Hindlimb muscle (tissue), 1 donor: ENCODE data around the gene DNAJB1. TPM values are rescaled to one million over a fixed set of nuclear protein-coding genes. Genes with fewer than 3 reads are reported as not detected.
"Not testable (repeated sequence)": the region's sequence is repeated elsewhere in the genome, so short reads cannot be mapped to it uniquely, and the experiment has no call there.

ENCODE experiments used
- DNase-seq: peaks from one replicate; pipeline ENCODE4 v3.0.0-alpha.2; 2013
- polyA plus RNA-seq: library from polyadenylated mRNA; unstranded; fragments of 120-200 nt; gene quantifications from one replicate; pipeline ENCODE4 v1.2.1, GENCODE V29; 2013; ENCODE audit not compliant: insufficient read length

Gene DNAJB1
- polyA plus RNA-seq, 1 donor, result 84.5 TPM

DNA sequence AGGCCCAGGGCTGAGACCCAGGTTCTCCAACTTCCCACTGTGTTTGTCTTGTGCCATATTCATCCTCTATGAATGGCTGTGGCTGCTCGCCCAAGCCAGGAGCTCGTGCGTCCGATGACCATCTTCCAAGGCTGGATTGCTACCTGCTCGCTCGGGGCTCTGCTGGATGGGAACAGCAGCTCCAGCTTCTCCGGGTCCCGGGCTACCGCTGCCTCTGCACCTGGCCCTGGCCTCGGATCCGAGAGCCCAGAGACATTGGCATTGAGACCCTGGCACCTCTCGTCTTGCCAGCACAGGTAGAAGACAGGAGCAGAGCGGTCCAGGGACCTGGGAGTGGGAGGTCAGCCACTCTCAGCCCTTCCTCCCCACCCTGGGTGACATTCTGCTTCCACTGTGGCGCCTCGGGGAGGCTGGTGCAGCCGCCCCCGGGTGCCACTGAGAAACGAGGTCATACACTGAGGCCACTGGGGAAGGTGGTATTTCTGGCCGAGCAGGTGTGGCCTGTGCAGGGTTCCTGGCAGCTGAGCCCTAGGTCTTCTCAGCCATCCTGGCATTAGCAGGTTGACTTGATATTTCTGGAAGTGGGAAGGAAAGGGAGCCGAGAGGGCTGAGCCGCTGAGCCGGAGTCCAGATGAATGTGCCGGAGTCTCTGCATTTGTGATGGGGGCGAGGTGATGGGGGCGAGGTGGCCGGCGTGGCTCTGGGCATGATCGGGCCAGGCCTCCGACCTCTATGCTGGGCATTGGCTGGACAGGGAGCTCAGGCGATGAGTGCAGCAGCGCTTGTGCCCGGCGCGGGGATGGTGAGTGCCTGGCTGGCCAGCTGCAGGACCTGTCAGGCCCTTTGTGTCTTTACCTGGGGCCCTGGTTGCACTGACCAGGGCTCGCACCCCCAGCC is 35.1 kb upstream of the DNAJB1 start:
- DNase-seq, result no peak

- not testable (repeated sequence) for DNase-seq
Measured at GRCh38 chr19:14552006-14552360, 33.8 kb upstream of the DNAJB1 start.

DNA sequence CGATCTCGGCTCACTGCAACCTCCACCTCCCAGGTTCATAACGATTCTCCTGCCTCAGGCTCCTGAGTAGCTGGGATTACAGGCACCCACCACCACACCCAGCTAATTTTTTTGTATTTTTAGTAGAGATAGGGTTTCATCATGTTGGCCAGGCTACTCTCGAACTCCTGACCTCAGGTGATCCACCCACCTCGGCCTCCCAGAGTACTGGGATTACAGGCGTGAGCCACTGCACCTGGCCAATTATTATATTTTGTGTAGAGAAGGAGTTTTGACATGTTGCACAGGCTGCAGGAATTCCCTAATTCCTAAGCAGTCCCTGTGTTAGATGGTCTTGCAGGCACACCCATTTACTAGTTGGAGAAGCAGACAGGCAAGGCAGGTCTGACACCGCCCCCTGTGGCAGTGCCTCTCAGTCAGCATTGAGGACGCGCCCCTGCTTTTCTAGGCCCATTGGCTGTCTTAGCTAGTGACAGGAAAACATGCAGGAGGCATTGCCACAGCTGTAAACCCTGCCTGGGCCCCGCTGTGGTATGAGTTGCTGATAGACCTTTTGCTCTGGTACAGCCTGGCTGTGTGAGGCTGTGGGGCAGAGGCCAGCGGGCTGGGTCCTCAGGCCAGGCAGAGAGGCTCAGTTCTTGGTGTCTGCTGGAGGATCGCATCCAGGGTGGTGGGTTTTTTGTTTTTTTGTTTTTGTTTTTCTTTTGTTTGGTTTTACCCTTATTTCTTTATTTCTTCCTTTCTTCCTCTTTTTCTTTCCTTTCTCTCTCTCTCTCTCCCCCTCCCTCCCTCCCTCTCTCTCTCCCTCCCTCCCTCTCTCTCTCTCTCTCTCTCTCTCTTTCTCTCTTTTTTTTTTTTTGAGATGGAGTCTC is 33.2 kb upstream of the DNAJB1 start:
- not testable (repeated sequence) for DNase-seq

DNA sequence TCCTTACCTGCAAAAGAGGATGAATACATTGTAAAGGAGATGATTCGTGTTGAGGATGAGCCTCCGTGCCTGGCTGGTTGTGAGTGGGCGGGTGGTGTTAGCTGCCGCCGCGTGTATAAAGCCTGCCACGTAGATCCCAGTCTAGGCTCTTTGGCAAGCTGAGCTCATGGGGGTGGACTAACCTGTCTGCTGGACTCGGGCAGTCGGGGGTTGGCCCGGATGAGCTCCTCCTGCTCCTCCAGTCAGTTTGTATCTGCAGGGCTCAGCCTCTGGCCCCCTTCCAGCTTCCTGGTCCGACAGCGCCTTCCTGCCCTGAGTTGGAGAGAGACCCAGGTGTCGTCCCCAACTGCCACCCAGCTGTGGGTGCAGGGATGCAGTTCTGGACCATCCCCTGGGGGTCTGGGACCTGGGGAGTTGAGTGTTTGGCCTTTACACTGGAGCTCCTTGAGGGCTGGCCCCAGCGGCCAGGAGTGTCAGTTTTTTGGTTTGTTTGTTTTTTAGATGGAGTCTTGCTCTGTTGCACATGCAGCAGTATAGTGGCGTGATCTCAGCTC is 32.1 kb upstream of the DNAJB1 start:
- no peak for DNase-seq

GRCh38 chr19:14545716-14546082 is 27.5 kb upstream of the DNAJB1 start:
- no peak for DNase-seq

- peak; percentile 52 for DNase-seq
Measured at GRCh38 chr19:14544977-14545715, 26.9 kb upstream of the DNAJB1 start.

GRCh38 chr19:14544047-14544446 is 25.9 kb upstream of the DNAJB1 start:
- no peak for DNase-seq

- DNase-seq, result peak; percentile 47
Measured at GRCh38 chr19:14542711-14543328, 24.6 kb upstream of the DNAJB1 start.

- not testable (repeated sequence) for DNase-seq
Measured at GRCh38 chr19:14541979-14542378, 23.8 kb upstream of the DNAJB1 start.

DNA sequence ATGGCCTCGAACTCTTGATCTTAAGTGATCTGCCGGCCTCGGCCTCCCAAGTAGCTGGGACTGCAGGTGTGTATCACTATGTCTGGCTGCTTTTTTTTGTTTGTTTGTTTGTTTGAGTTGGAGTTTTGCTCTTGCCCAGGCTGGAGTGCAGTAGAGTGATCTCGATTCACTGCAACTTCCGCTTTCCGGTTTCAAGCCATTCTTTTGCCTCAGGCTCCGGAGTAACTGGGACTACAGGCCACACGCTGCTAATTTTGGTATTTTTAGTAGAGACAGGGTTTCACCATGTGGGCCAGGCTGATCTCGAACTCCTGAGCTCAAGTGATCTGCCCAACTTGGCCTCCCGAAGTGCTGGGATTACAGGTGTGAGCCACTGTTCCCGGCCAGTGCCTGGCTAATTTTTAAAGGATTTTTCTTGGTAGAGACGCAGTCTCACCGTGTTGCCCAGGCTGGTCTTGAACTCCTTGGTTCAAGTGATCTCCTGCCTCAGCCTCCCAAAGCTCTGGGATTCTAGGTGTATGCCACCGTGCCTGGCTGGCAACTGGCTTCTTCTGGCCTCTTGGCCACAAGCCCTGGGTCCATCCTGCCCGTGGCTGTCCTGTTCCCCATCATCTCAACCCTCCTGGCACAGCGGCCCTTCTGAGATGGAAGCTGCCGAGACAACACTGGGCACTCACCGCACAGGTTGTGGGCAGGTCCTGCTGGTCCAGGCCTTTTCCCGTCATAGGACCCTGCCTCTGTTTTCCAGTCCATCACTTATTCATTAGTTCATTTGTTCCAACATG is 22.7 kb upstream of the DNAJB1 start:
- no peak for DNase-seq

GRCh38 chr19:14536926-14537692 is 18.9 kb upstream of the DNAJB1 start:
- DNase-seq, result no peak

- no peak for DNase-seq
Measured at GRCh38 chr19:14533450-14533849, 15.3 kb upstream of the DNAJB1 start.

- DNase-seq, result no peak
Measured at GRCh38 chr19:14530506-14530905, 12.3 kb upstream of the DNAJB1 start.

- DNase-seq, result no peak
Measured at GRCh38 chr19:14530005-14530348, 11.8 kb upstream of the DNAJB1 start.

- peak; percentile 100 for DNase-seq
Measured at GRCh38 chr19:14529254-14530004, 11.2 kb upstream of the DNAJB1 start, which contains the start of gene TECR. TSS of gene TECR (plus strand) at chr19:14529594. CDS start at chr19:14529697, 103 bp downstream.

GRCh38 chr19:14528419-14529253 is 10.4 kb upstream of the DNAJB1 start:
- no peak for DNase-seq

DNA sequence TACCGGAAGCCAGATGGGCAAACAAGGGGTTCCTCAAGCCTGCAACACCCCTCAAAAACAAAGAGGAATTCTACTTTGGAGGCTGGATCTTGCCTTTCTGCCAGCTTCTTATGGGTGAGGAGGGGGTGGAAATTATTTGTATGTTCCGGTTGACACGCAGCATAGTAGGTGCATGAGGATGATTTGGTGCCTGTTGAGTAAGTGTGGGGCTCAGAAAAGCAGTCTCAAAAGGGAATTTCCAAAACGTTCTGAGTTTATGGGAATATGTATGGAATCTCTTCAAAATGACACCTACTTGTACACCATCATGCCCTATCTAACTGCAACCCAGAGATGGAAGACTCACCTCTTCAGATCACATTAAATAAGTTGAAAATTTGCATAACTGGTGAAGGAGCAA is 8.2 kb upstream of the DNAJB1 start:
- DNase-seq, result no peak

- no peak for DNase-seq
Measured at GRCh38 chr19:14525729-14526128, 7.5 kb upstream of the DNAJB1 start.

DNA sequence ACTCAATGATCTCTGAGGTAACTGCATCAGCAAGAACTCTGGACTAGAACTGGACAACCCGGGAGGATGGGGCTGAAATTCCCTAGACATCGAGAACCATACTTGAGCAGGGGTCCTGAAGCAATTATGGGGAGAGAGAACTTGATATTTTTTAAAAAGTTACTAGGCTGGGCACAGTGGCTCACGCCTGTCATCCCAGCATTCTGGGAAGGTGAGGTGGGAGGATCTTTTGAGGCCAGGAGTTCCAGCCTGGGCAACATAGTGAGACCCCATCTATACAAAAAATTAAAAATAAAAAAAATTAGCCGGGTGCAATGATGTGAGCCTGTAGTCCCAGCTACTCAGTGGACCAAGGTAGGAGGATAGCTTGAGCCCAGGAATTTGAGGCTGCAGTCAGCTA is 2.3 kb upstream of the DNAJB1 start:
- no peak for DNase-seq
